ENCODE data around the gene SLC16A8.
"Not testable (repeated sequence)": the region's sequence is repeated elsewhere in the genome, so short reads cannot be mapped to it uniquely, and the experiment has no call there.

The SLC16A8 gene, protein sequence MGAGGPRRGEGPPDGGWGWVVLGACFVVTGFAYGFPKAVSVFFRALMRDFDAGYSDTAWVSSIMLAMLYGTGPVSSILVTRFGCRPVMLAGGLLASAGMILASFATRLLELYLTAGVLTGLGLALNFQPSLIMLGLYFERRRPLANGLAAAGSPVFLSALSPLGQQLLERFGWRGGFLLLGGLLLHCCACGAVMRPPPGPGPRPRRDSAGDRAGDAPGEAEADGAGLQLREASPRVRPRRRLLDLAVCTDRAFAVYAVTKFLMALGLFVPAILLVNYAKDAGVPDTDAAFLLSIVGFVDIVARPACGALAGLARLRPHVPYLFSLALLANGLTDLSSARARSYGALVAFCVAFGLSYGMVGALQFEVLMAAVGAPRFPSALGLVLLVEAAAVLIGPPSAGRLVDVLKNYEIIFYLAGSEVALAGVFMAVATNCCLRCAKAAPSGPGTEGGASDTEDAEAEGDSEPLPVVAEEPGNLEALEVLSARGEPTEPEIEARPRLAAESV

DNA sequence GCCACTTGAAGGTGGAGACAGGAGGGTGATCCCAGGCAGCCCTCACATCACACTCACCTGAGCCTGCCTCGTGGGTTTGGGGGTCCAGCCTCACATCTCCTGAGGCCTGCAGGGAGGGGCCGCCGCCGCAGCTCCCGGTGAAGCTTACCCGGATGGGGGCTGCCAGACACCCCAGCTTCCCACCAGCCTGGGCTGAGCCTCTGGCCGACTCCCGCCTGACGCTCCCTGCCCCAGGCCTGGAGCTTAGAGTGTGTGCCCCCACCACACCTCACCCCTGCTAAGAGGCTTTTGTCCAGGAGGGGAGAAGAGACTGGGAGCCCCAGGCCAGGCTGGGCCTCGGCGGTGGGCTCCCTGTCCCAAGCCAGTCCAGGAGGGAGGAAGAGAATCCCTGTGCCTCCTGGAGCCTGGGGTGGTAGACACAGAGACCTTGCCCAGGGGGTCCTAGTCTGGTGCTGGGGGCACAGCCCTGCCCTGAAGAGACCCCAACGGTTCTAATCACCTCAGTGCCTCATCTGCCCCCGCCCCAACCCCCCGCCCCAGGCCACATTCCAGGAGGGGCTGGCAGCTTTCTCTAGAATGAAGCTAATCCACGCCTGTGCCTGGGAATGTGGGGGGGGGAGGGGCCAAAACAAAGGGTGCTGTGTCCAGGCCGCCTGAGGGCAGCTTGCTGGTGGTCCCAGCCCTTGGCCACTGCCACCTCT is at the start of gene SLC16A8:
SLC16A8 (minus strand) TSS at position 254 of the 701 bp plus-strand sequence. CDS start 1,311 bp downstream, outside the sequence.
- DNase-seq (ENCODE audit: low read depth): no peak

DNA sequence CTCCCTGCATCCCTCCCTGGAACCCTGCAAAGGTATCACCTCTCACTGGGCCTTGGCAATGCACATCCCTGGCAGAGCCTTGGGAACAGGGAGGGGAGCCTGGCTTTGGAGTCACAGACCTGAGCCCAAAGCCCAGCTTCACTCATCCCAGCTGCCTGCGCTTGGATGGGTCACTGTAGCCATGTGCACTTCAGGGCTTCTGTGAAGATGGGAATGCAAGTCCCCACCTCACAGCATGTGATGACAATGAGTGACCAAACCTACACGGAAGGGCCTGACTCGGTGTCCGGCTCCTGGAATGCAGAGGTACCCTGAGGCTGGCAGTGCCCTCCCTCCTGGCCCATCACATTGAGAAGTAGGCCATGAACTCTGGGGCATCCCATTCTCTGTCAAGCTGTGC is 49.3 kb upstream of the SLC16A8 start:
- DNase-seq (ENCODE audit: low read depth): no peak

GRCh38 chr22:38132794-38133193 is 48.8 kb upstream of the SLC16A8 start:
- no peak for DNase-seq (ENCODE audit: low read depth)

DNA sequence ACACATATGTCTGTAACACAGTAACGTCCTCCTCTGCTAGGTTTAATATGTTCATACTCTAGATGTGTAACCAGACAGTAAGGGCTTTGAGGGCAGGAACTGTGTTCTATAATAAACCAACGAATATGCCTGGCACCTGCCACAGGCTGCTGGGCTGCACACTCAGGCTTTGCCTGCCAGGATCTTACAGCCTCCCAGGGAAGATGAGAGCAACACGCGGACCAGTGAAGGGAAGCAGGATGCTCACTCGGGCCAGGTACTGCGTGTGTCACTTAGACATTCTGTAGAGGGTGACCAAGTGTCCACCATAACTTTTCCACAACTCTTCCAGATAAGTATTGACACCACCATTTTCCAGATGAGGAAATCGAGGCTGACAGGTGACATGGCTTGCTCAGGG is 48.2 kb upstream of the SLC16A8 start:
- no peak for DNase-seq (ENCODE audit: low read depth)

DNA sequence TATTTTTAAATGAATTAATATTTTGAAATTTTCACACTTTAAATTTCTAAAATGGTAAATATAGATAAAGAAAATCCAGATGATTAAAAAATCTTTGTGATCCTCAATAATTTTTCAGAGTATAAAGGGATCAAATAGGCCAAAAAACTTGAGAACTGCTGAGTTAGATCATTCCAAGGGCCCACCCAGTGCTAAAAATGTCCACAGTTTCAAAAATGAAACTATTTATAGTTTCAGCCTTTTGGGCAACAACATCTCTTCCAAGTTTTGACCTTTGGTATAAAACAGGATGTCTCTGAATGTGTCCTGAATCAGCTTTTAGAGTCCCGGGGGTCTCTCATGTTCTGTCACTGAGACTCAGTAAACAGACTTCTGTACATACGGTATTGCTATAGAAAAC is 47.4 kb upstream of the SLC16A8 start:
- no peak for DNase-seq (ENCODE audit: low read depth)

GRCh38 chr22:38129856-38130255 is 45.9 kb upstream of the SLC16A8 start:
- no peak for DNase-seq (ENCODE audit: low read depth)

- DNase-seq (ENCODE audit: low read depth): no peak
Measured at GRCh38 chr22:38129021-38129420, 45.0 kb upstream of the SLC16A8 start.

- DNase-seq (ENCODE audit: low read depth): no peak
Measured at GRCh38 chr22:38127869-38128268, 43.9 kb upstream of the SLC16A8 start.

DNA sequence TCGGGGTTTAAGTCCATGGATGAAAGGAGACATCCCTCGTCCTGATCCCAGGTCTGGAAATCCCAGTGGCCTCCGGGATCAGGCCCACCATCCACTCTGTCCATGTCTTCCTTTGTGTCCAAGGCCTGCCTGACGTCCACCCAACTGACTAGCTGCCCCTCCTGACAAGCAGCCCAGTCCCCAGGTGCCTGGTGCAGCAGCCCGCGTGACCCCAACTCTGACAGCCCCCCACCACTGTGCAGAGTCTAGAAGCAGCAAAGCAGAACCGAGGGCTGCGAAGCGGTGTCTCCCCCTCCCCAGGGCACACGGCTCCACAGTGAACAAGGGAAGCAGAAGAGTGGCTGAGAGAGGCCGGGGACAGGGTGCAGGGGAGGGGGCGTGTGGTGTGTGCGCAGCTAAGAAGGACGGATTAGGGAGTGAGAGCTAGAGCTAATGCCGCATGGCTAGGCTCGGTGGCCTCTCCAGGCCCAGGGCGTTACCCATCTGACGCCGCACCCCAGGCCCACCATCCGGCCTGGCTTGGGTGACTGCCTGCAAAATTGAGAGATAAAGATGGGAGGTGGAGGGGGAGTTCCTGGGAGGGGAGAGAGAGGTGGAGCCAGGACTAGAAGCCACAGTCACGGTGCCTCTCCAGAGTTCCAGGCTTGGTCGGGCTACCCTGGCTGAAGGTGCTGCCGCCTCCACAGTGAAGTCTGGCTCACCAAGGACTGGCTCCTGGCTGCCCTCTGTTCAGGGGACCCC is 43.1 kb upstream of the SLC16A8 start:
- no peak for DNase-seq (ENCODE audit: low read depth)

- no peak for DNase-seq (ENCODE audit: low read depth)
Measured at GRCh38 chr22:38125751-38126201, 41.8 kb upstream of the SLC16A8 start.

DNA sequence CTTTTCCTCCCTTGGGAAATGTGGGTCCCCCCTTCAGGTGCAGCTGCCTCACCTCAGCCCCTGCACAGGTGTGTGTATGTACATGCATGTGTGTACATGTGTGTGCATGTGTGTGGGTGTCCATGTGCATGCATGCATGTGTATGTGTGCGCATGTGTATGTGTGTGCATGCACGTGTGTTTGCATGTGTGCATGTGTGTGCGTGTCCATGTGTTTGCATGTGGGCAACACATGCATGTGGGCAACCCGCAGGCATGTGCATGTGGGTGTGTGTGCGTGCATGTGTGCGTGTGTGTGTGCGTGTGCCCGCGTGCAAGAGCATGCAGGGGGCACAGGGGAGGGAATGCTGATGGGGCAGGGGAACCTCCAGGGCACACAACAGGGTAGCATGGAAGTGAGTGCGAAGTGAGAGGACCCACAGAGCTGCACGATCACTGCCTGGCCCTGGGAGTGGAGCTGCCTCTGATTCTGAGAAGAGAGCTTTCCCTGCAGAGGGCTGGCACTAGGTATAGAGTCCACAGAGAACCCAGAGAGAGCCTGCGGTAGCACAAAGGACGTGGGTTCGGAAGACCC is 41.1 kb upstream of the SLC16A8 start:
- DNase-seq (ENCODE audit: low read depth): no peak

GRCh38 chr22:38124236-38124974 is 40.4 kb upstream of the SLC16A8 start:
- DNase-seq (ENCODE audit: low read depth): peak; percentile 19

GRCh38 chr22:38122616-38123015 is 38.6 kb upstream of the SLC16A8 start:
- DNase-seq (ENCODE audit: low read depth): no peak

- DNase-seq (ENCODE audit: low read depth): no peak
Measured at GRCh38 chr22:38120359-38121110, 36.6 kb upstream of the SLC16A8 start.

DNA sequence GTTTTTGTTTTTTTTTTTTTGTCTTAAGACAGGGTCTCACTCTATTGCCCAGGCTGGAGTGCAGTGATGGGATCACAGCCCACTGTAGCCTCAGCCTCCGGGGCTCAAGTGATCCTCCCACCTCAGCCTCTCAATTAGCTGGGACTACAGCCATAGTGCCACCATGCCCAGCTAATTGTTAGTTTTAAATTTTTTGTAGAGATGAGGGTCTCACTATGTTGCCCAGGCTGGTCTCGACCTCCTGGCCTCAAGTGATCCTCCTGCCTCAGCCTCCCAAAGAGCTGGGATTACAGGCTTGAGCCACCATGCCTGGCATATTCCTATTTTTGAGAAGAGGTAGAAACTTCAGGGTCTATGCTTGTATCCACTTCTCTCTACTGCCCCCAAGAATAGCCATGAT is 34.8 kb upstream of the SLC16A8 start:
- not testable (repeated sequence) for DNase-seq (ENCODE audit: low read depth)

DNA sequence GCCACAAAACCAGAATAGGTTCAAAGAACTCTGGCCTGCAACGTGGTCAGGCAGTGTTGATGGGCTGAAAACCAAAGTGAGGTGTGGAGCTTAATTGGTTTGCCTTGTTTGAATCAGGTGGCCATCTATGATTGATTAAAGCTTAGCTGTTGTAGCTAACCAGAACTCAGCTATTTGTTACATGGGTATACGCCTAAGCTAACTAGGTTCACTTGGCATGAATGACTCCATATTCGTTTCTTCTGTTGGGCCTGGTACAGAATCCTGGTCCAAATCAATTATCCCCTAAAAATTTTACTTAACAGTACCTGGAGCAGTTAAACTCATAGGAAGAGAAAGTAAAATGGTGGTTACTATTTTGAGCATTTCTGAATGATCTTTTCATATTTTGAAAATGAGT is 34.2 kb upstream of the SLC16A8 start:
- no peak for DNase-seq (ENCODE audit: low read depth)

GRCh38 chr22:38117556-38117955 is 33.6 kb upstream of the SLC16A8 start:
- not testable (repeated sequence) for DNase-seq (ENCODE audit: low read depth)

DNA sequence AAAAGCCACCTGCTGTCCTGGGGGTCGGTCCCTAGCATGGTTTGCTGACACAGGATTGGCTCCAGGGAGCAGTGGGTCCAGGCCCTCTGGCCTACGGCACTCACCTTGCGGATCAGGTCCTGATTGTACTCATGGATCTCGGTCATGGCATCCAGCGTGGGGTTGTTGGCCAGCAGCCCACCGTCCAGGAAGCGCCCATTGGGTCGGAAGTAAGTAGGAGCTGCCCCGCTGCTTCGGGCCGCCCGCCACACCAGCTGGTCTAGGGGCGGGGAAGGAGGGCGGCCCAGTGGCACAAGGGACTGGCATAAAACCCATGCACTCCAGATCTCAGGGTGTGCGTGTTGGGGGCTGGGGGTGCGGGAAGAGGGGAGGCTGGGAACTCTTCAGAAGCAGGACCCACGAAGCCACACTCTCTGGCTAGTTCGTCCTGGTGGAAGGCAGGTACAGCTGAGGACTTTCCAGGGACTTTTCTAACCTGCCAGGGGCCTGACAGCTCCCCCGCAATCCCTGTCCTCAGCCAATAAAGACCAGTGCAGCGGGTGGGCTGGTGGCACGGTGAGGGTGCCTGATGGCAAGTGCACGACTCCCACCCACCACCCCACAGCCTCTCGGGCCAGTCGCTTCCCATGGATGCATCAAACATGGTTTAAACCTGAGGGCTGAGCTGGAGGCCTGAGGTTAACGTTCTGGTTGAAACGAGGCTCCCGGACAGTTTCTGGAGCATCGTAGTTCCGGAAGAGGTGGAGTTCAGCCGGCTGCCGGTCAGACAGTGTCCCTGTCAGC is 31.6 kb upstream of the SLC16A8 start:
- DNase-seq (ENCODE audit: low read depth): no peak

GRCh38 chr22:38114484-38115398 is 30.8 kb upstream of the SLC16A8 start:
- peak; percentile 88 for DNase-seq (ENCODE audit: low read depth)
